Glutamatergic neuron (in vitro differentiated cells): Measurements from ENCODE around the gene TBC1D7. TPM values are rescaled to one million over a fixed set of nuclear protein-coding genes. Genes with fewer than 3 reads are reported as not detected.

Experiments used
- DNase-seq: peaks from one replicate; pipeline ENCODE4 v3.0.0; 2022
- H3K27ac Mint-ChIP-seq: one replicate; pipeline ENCODE4 v1.8.0; 2020; ENCODE audit warnings: mild to moderate bottlenecking, mixed read lengths, inconsistent platforms; ENCODE audit not compliant: unreplicated experiment
- H3K27me3 Mint-ChIP-seq: one replicate; pipeline ENCODE4 v1.8.0; 2020; ENCODE audit warnings: mild to moderate bottlenecking, moderate library complexity, mixed read lengths, inconsistent platforms; ENCODE audit not compliant: unreplicated experiment
- H3K36me3 Mint-ChIP-seq: one replicate; pipeline ENCODE4 v1.8.0; 2020; ENCODE audit warnings: mild to moderate bottlenecking, mixed read lengths, inconsistent platforms; ENCODE audit not compliant: unreplicated experiment
- H3K4me1 Mint-ChIP-seq: one replicate; pipeline ENCODE4 v1.8.0; 2020; ENCODE audit warnings: mild to moderate bottlenecking, low read depth, mixed read lengths, inconsistent platforms; ENCODE audit not compliant: unreplicated experiment
- H3K4me3 Mint-ChIP-seq: one replicate; pipeline ENCODE4 v1.8.0; 2020; ENCODE audit warnings: mild to moderate bottlenecking, mixed read lengths, inconsistent platforms; ENCODE audit not compliant: unreplicated experiment
- H3K9me3 Mint-ChIP-seq: one replicate; pipeline ENCODE4 v1.8.0; 2020; ENCODE audit warnings: mild to moderate bottlenecking, moderate library complexity, mixed read lengths, inconsistent platforms; ENCODE audit not compliant: unreplicated experiment
- CTCF ChIP-seq: fragments of 200-600 bp; sonication (generic); IDR thresholded peaks from one replicate; pipeline ENCODE4 v1.5.0; 2021; ENCODE audit not compliant: partially characterized antibody, unreplicated experiment
- total RNA-seq: library from RNA; stranded (reverse); fragmentation: NEBNext Ultra II Directional; extraction: Animal tissue kit (Norgen Biotek cat#: 25700); gene quantifications from one replicate; pipeline ENCODE4 v1.2.1, GENCODE V29; 2021; ENCODE audit not compliant: unreplicated experiment

Gene TBC1D7
- total RNA-seq, 1 donor from 2014 or later, result 39.9 TPM

GRCh38 chr6:13260101-13260598 is 68.2 kb downstream of the TBC1D7 start:
- no peak for DNase-seq
- peaks cover 8% of the 10 kb centered on the region for H3K36me3 Mint-ChIP-seq
- H3K4me3 Mint-ChIP-seq, result no peak overlapping the region
- H3K27me3 Mint-ChIP-seq, result peaks cover 4% of the 10 kb centered on the region
- H3K9me3 Mint-ChIP-seq, result no peaks in the 10 kb centered on the region
- no peak overlapping the region for H3K27ac Mint-ChIP-seq
- no peak for TF ChIP-seq CTCF
- no peaks in the 10 kb centered on the region for H3K4me1 Mint-ChIP-seq

DNA sequence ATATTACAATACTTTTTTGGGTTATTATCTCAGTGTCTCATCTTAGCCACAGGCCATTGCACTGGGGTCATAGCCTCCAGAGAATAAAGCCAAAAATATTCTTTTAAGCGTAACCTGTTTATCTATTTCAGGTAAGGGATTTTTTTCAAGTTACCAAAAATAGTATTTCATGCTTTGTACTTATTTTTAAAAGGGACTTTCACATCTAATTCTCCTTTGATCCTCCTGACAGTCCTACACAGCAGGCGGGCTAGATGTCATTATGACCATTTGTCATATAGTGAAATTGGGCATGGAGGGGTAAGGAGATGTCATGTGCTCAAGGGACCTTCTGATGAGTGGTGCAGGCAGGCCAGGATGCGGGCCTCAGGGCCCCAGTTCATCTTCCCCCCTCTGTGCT is 68.9 kb downstream of the TBC1D7 start:
- Mint-ChIP-seq H3K9me3 (no peaks in the 10 kb centered on the region), H3K4me1 (no peaks in the 10 kb centered on the region), H3K4me3 (no peak overlapping the region), H3K27me3 (peaks cover 5% of the 10 kb centered on the region), H3K36me3 (peaks cover 8% of the 10 kb centered on the region), H3K27ac (no peak overlapping the region)
- DNase-seq, result no peak
- TF ChIP-seq CTCF, result no peak

DNA sequence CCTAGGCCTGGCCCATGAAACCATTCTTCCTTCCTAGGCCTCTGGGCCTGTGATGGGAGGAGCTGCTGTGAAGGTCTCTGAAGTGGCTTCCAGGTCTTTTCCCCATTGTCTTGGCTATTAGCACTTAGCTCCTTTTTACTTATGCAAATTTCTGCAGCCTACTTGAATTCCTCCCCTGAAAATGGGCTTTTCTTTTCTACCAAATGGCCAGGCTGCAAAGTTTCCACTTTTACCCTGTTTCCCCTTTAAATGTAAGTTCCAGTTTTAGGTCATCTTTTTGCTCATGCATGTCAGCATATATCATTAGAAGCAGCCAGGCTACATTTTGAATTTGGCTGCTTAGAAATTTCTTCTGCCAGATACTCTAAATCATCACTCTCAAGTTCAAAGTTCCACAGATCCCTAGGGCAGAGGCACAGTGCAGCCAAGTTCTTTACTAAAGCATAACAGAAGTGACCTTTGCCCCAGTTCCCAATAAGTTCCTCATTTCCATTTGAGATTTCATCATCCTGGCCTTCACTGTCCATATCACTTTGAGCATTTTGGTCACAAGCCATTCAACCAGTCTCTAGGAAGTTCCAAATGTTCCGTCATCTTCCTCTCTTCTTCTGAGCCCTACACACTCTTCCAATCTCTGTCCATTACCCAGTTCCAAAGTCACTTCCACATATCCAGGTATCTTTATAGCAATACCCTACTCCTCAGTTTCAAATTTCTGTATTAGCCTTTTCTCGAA is 71.9 kb downstream of the TBC1D7 start:
- no peak for TF ChIP-seq CTCF
- H3K27ac Mint-ChIP-seq, result no peak overlapping the region
- H3K4me1 Mint-ChIP-seq, result peaks cover under 1% of the 10 kb centered on the region
- no peak for DNase-seq
- H3K9me3 Mint-ChIP-seq, result no peaks in the 10 kb centered on the region
- H3K4me3 Mint-ChIP-seq, result no peak overlapping the region
- H3K27me3 Mint-ChIP-seq, result peaks cover 5% of the 10 kb centered on the region
- peaks cover 8% of the 10 kb centered on the region for H3K36me3 Mint-ChIP-seq

Other genes with a start within 250 kb of the TBC1D7 start
- 4.1 TPM for gene GFOD1, start 159.1 kb upstream of the TBC1D7 start, total RNA-seq
- gene SIRT5, start 246.1 kb upstream of the TBC1D7 start, total RNA-seq, result 4.9 TPM